Measurements from ENCODE around the gene NPW. TPM values are rescaled to one million over a fixed set of nuclear protein-coding genes. Genes with fewer than 3 reads are reported as not detected.
A peak's percentile ranks its signal among the peaks of the same experiment; 100 is the strongest.

Gene NPW
- total RNA-seq, 2 donors from 2014 or later: 1.8 to 3.6 TPM

DNA sequence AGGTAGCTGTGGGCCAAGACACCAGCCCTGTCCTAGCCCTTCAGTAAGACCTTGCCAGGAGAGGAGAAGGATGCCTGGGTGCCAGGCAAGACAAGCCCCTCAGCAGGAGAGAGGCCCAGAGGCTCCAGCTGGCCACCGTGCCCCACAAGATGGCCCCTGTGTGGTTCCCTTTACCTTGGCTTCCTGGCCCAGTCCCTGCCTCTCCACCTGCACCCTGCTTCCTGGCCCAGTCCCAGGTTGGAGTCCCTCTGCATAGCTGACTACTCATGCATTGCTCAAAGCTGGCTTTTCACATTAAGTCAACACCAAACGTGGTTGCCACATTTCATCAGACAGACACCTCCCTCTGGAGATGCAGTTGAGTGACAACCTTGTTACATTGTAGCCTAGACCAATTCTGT, 25.9 kb upstream of the NPW start:
- intact Hi-C loops (cut with DNase I): no loop called here
- no peak for TF ChIP-seq POLR2AphosphoS5 (IDR thresholded peaks at IDR 0.05)
- no peak for TF ChIP-seq POLR2A (IDR thresholded peaks at IDR 0.05)
- TF ChIP-seq, protein P1, sequence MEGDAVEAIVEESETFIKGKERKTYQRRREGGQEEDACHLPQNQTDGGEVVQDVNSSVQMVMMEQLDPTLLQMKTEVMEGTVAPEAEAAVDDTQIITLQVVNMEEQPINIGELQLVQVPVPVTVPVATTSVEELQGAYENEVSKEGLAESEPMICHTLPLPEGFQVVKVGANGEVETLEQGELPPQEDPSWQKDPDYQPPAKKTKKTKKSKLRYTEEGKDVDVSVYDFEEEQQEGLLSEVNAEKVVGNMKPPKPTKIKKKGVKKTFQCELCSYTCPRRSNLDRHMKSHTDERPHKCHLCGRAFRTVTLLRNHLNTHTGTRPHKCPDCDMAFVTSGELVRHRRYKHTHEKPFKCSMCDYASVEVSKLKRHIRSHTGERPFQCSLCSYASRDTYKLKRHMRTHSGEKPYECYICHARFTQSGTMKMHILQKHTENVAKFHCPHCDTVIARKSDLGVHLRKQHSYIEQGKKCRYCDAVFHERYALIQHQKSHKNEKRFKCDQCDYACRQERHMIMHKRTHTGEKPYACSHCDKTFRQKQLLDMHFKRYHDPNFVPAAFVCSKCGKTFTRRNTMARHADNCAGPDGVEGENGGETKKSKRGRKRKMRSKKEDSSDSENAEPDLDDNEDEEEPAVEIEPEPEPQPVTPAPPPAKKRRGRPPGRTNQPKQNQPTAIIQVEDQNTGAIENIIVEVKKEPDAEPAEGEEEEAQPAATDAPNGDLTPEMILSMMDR (IDR thresholded peaks at IDR 0.05): no peak
- H3K27ac ChIP-seq: no peak overlapping the region
- 69% methylated on average over 2 of the region's 2 CpGs for WGBS
- H3K4me3 ChIP-seq: no peak overlapping the region
- no peaks in the 10 kb centered on the region for H3K9me3 ChIP-seq
- H3K36me3 ChIP-seq: peaks cover 0 to 10% of the 10 kb centered on the region in 2 donors
- no peak for DNase-seq (ENCODE audit: low spot score)
- H3K4me1 ChIP-seq (replicated peaks): peaks cover 6% of the 10 kb centered on the region
- H3K27me3 ChIP-seq (replicated peaks; ENCODE audit: insufficient read depth): no peaks in the 10 kb centered on the region

DNA sequence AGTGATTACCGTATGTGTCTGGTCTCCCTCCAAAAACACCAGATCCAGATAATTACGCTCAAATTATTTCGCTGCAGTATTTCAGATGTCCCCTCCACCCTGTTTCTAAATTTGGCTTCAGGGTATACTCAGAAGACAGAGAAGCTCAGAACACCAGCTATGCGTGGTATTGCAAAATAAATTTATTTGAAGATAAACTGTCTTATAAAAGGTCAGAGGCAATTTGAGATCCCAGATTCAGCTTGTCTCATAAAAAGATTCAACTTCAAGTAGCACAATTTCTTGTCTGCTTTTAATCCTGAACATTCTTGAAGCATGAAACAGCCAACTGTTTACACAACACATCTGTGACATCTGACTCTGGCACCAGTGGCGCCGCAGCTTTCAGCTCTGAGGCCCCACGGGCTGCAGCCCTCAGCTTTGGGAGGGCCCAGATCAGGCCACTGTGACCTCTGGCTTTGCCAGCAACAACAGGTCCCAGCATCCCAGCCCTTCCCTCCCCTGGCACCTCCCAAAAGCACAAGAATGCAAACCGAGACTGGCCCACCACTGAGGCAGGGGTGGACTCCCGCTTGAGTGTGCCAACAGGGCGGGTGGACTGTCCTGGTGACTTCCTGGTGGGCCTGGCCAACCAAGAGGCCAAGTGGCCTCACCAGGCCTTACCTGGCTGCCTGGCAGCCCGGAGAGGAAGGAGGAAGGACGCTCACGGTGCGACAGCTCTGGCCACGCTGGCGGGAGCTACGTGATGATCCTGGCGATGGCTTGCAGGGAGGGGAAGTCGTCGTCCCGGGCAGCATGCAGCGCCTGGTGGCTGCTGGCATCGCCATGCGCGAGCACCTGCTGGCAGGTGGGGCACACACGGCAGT, 21.9 kb upstream of the NPW start:
- H3K27ac ChIP-seq: peak overlapping the region in 1 of 2 donors; percentile 14
- WGBS: 69% methylated on average over 20 of the region's 26 CpGs
- intact Hi-C loops (cut with DNase I): no loop called here
- no peak overlapping the region for H3K4me3 ChIP-seq
- H3K9me3 ChIP-seq: no peaks in the 10 kb centered on the region
- H3K4me1 ChIP-seq (replicated peaks): no peaks in the 10 kb centered on the region
- TF ChIP-seq POLR2AphosphoS5 (IDR thresholded peaks at IDR 0.05) (no peak), POLR2A (IDR thresholded peaks at IDR 0.05) (no peak)
- TF ChIP-seq, protein P1 (IDR thresholded peaks at IDR 0.05): no peak
- no peaks in the 10 kb centered on the region for H3K27me3 ChIP-seq (replicated peaks; ENCODE audit: insufficient read depth)
- peaks cover 12 to 32% of the 10 kb centered on the region in 2 donors for H3K36me3 ChIP-seq
- DNase-seq (ENCODE audit: low spot score): no peak

DNA sequence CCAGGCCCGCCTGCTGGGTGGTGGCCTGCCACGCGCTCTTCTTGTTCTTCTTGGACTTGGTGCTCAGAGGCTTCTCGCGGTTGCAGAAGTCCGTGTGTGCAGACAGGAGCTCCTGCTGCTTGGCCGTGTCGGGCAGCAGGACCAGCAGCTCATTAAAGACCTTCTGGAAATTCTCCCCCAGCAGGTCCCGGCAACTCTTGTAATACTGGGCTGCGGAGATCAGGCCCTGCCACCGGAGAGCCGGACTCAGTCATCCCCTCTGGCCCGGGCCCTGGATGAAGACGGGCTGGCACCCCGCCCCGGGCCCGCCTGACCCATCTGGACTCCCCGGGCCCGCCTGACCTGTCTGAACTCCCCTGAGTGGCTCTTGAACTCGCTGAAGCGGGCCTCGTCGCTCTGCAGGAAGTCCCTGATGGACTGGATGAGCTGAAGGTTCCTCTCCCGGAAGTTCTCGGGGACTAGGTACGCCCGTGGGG, 21.2 kb upstream of the NPW start:
- WGBS: 88% methylated on average over 26 of the region's 27 CpGs
- no peaks in the 10 kb centered on the region for H3K4me1 ChIP-seq (replicated peaks)

DNA sequence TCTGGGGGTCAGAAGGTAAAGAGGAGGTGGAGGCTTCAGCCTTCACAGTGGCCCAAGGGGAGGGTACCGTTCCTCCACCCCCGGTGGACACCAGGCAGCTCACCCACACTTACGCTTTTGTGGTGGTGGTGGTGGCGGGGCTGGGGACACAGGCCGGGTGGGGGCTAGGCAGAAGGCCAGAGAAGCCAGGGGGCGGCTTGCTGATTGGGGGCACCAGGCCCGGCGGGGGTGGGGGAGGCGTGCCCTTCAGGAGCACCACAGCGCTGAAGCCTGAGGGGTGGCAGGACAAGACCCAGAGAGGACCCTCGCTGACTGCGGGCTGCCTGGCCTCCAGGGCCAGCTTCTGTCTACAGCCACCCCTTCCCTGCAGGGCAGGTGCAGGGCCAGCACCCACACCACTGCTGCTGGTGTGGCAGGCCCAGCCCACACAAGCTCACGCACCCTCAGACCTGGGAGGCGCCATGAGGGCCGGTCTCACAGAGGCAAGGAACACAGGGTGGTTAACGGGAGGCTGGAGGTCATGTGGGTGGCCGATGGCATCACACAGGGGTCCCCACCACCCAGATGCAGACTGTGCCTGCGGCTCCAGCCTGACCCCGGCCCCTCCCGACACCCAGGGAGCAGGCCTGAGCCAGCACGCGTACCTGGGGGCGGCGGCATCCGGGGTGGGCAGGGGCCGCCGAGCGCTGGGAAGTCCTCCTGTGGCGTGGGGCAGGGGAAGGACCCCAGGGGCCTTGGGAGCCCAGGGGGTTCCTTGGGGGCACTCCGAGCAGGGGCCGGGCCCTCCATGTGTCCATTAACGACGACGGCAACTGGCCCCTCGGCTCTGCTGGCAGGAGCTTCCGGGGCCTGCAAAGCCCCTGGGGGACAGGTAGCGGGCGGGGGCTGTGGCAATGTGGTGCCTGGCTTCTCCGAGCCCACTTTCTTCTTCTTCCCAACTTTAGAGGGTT, 20.5 kb upstream of the NPW start:
- Histone ChIP-seq H3K27ac (no peak overlapping the region), H3K36me3 (peaks cover 12 to 32% of the 10 kb centered on the region in 2 donors), H3K4me1 (replicated peaks) (peaks cover 3% of the 10 kb centered on the region), H3K27me3 (replicated peaks; ENCODE audit: insufficient read depth) (no peaks in the 10 kb centered on the region), H3K4me3 (no peak overlapping the region), H3K9me3 (no peaks in the 10 kb centered on the region)
- DNase-seq (ENCODE audit: low spot score): no peak
- 91% methylated on average over 32 of the region's 39 CpGs for WGBS
- intact Hi-C loops (cut with DNase I): no loop called here
- TF ChIP-seq POLR2A (IDR thresholded peaks at IDR 0.05) (no peak), POLR2AphosphoS5 (IDR thresholded peaks at IDR 0.05) (no peak)
- TF ChIP-seq, protein P1 (IDR thresholded peaks at IDR 0.05): no peak

More for the DNA sequence above, 21.2 kb upstream of the NPW start:
- no peak for DNase-seq (ENCODE audit: low spot score)
- intact Hi-C loops (cut with DNase I): no loop called here
- Histone ChIP-seq H3K27me3 (replicated peaks; ENCODE audit: insufficient read depth) (no peaks in the 10 kb centered on the region), H3K27ac (peak overlapping the region in 1 of 2 donors; percentile 14), H3K9me3 (no peaks in the 10 kb centered on the region), H3K36me3 (peaks cover 12 to 32% of the 10 kb centered on the region in 2 donors), H3K4me3 (no peak overlapping the region)
- no peak for TF ChIP-seq POLR2AphosphoS5 (IDR thresholded peaks at IDR 0.05)
- TF ChIP-seq POLR2A (IDR thresholded peaks at IDR 0.05): no peak
- TF ChIP-seq, protein P1 (IDR thresholded peaks at IDR 0.05): no peak
